ENCODE measurements around the gene LRRC3.

- TF ChIP-seq, protein P1, sequence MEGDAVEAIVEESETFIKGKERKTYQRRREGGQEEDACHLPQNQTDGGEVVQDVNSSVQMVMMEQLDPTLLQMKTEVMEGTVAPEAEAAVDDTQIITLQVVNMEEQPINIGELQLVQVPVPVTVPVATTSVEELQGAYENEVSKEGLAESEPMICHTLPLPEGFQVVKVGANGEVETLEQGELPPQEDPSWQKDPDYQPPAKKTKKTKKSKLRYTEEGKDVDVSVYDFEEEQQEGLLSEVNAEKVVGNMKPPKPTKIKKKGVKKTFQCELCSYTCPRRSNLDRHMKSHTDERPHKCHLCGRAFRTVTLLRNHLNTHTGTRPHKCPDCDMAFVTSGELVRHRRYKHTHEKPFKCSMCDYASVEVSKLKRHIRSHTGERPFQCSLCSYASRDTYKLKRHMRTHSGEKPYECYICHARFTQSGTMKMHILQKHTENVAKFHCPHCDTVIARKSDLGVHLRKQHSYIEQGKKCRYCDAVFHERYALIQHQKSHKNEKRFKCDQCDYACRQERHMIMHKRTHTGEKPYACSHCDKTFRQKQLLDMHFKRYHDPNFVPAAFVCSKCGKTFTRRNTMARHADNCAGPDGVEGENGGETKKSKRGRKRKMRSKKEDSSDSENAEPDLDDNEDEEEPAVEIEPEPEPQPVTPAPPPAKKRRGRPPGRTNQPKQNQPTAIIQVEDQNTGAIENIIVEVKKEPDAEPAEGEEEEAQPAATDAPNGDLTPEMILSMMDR (conservative IDR thresholded peaks at IDR 0.05; ENCODE audit: low read length): no peak
- TF ChIP-seq EZH2phosphoT487 (IDR thresholded peaks at IDR 0.05; ENCODE audit: borderline replicate concordance, low read depth, low read length): no peak
Measured at GRCh38 chr21:44502171-44502958, 47.1 kb downstream of the LRRC3 start.
